C4-2B (cell line): ENCODE measurements around the gene GRIA1.

ENCODE experiments used
- ZFX ChIP-seq: fragments of 450-650 bp; IDR thresholded peaks from 2 replicates; pipeline ENCODE4 v1.6.1; 2017
- TF ChIP-seq, protein P1 (sequence below): fragments of 450-650 bp; conservative IDR thresholded peaks from 2 replicates; pipeline ENCODE4 v1.5.1; 2017; ENCODE audit warnings: mild to moderate bottlenecking

DNA sequence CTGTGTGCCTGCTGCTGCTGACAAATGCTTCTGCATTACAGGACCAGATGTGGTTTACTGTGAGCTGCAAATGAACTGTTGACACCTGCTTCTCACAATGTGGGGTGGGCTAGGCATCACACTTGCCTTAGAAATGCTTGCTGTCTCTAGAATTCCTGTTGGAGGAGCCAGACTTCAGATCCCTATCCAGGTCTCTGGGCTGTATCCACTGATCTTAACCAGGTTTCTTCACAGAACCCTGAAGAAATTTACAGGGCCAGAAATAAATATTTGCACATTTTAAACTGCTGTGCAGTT, 292.8 kb downstream of the GRIA1 start:
- TF ChIP-seq, protein P1, sequence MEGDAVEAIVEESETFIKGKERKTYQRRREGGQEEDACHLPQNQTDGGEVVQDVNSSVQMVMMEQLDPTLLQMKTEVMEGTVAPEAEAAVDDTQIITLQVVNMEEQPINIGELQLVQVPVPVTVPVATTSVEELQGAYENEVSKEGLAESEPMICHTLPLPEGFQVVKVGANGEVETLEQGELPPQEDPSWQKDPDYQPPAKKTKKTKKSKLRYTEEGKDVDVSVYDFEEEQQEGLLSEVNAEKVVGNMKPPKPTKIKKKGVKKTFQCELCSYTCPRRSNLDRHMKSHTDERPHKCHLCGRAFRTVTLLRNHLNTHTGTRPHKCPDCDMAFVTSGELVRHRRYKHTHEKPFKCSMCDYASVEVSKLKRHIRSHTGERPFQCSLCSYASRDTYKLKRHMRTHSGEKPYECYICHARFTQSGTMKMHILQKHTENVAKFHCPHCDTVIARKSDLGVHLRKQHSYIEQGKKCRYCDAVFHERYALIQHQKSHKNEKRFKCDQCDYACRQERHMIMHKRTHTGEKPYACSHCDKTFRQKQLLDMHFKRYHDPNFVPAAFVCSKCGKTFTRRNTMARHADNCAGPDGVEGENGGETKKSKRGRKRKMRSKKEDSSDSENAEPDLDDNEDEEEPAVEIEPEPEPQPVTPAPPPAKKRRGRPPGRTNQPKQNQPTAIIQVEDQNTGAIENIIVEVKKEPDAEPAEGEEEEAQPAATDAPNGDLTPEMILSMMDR = no peak
- TF ChIP-seq ZFX = no peak
